Right lobe of liver (tissue), 4 donors: ENCODE results near the gene TSC22D1.

Experiments used
- CTCF ChIP-seq, 4 donors: fragments of 200-600 bp in 3 of 4; fragments of 450-650 bp in 1 of 4; IDR thresholded peaks; one replicate each; pipeline versions ENCODE4 v1.5.1 to v1.8.0; 2016 to 2022; ENCODE audit warnings: antibody characterized with exemption in 4 of 4, mild to moderate bottlenecking in 2 of 4
- POLR2A ChIP-seq: fragments of 450-650 bp; IDR thresholded peaks from one replicate; pipeline ENCODE4 v1.6.1; 2017; ENCODE audit warnings: antibody characterized with exemption, mild to moderate bottlenecking
- donor health status: DM: no; HTN: no; CAD: no.
- donor health status: DM: no; HTN: no; CAD: no.
- donor health status: DM: no; HTN: yes; CAD: no.

- TF ChIP-seq CTCF (IDR thresholded peaks at IDR 0.05) (no peak), POLR2A (no peak)
Observed at GRCh38 chr13:44383945-44384344, 192.2 kb downstream of the TSC22D1 start.
